Left renal pelvis (tissue), 4 donors: ENCODE data around the gene SNAP23. TPM values are rescaled to one million over a fixed set of nuclear protein-coding genes. Genes with fewer than 3 reads are reported as not detected.

Experiments used
- DNase-seq, 4 donors: peaks; one replicate each; pipeline ENCODE4 v3.0.0-alpha.2; 2013; ENCODE audit warnings: low read depth in 4 of 4, low spot score in 3 of 4
- polyA plus RNA-seq, 4 donors: library from polyadenylated mRNA; unstranded; fragments of 120-200 nt; gene quantifications; one replicate each; pipeline ENCODE4 v1.2.1, GENCODE V29; 2013; ENCODE audit not compliant: insufficient read length in 4 of 4

SNAP23 gene
- polyA plus RNA-seq = 100 to 1,000 TPM in 2 of 4 donors, 10 to 100 TPM in 2; 71.6 to 107 (median 96.6) TPM

GRCh38 chr15:42495361-42496212 is at the start of gene SNAP23:
Gene SNAP23 (plus strand): TSS chr15:42495634. CDS start chr15:42511847, 16,213 bp downstream.
- DNase-seq = peak; percentile 81 to 90 (median 84)

- no peak for DNase-seq
These were observed 47.8 kb upstream of the SNAP23 start for GRCh38 chr15:42447599-42447998.

- no peak for DNase-seq
These were observed 47.2 kb upstream of the SNAP23 start for GRCh38 chr15:42448281-42448680.

- no peak for DNase-seq
These were observed 45.5 kb upstream of the SNAP23 start for GRCh38 chr15:42449770-42450424.

GRCh38 chr15:42450425-42450790 is 45.0 kb upstream of the SNAP23 start:
- no peak for DNase-seq

GRCh38 chr15:42453826-42454225 is 41.6 kb upstream of the SNAP23 start:
- no peak for DNase-seq

GRCh38 chr15:42456531-42456930 is 38.9 kb upstream of the SNAP23 start:
- DNase-seq = no peak

- DNase-seq = no peak
These were observed 38.5 kb upstream of the SNAP23 start for GRCh38 chr15:42456971-42457370.

- peak; percentile 76 to 81 (median 80) for DNase-seq
These were observed 37.7 kb upstream of the SNAP23 start for GRCh38 chr15:42457445-42458442.

GRCh38 chr15:42461261-42461660 is 34.2 kb upstream of the SNAP23 start:
- no peak for DNase-seq

GRCh38 chr15:42465520-42466259 is 29.7 kb upstream of the SNAP23 start:
- DNase-seq = no peak

GRCh38 chr15:42471002-42471401 is 24.4 kb upstream of the SNAP23 start:
- DNase-seq = no peak

GRCh38 chr15:42474827-42475226 is 20.6 kb upstream of the SNAP23 start:
- no peak for DNase-seq

- no peak for DNase-seq
These were observed 12.7 kb upstream of the SNAP23 start for GRCh38 chr15:42482701-42483100.

- no peak for DNase-seq
These were observed 11.8 kb upstream of the SNAP23 start for GRCh38 chr15:42483677-42484076.

GRCh38 chr15:42490291-42490670 is 5.2 kb upstream of the SNAP23 start:
- peak in 3 of 4 donors; percentile 10 to 27 (median 16) for DNase-seq

GRCh38 chr15:42490671-42491538 is 4.5 kb upstream of the SNAP23 start, which contains the start of gene ZNF106:
Gene ZNF106 (minus strand): TSS chr15:42491141. CDS start chr15:42472289, 18,852 bp downstream.
- DNase-seq = peak; percentile 79 to 86 (median 83)

- DNase-seq = no peak
These were observed 3.8 kb upstream of the SNAP23 start for GRCh38 chr15:42491539-42492225.
